Chondrocyte (in vitro differentiated cells): ENCODE results near the gene RAPGEF5. TPM values are rescaled to one million over a fixed set of nuclear protein-coding genes. Genes with fewer than 3 reads are reported as not detected.
A peak's percentile ranks its signal among the peaks of the same experiment; 100 is the strongest.

Experiments
- DNase-seq: peaks from one replicate; pipeline ENCODE4 v3.0.0; 2021; ENCODE audit warnings: mixed read lengths, low spot score
- H3K27ac Mint-ChIP-seq: one replicate; pipeline ENCODE4 v1.8.0; 2021; ENCODE audit warnings: mild to moderate bottlenecking, moderate library complexity, mixed read lengths; ENCODE audit not compliant: unreplicated experiment
- H3K27me3 Mint-ChIP-seq: 2 replicates; pipeline ENCODE4 v1.8.0; 2021; ENCODE audit warnings: low read depth, mixed read lengths
- H3K36me3 Mint-ChIP-seq: 2 replicates; pipeline ENCODE4 v1.8.0; 2021; ENCODE audit warnings: low read depth, mixed read lengths
- H3K4me1 Mint-ChIP-seq: 2 replicates; pipeline ENCODE4 v1.8.0; 2021; ENCODE audit warnings: low read depth, mild to moderate bottlenecking, mixed read lengths
- H3K4me3 Mint-ChIP-seq: one replicate; pipeline ENCODE4 v1.8.0; 2021; ENCODE audit warnings: mild to moderate bottlenecking, moderate library complexity, mixed read lengths; ENCODE audit not compliant: unreplicated experiment
- H3K9me3 Mint-ChIP-seq: 2 replicates; pipeline ENCODE4 v1.8.0; 2021; ENCODE audit warnings: low read depth, mixed read lengths
- total RNA-seq: library from RNA; stranded (reverse); gene quantifications from 3 replicates; pipeline ENCODE4 v1.2.1, GENCODE V29; 2021
- TF ChIP-seq, protein P1 (sequence below): fragments of 200-600 bp; sonication (generic); IDR thresholded peaks from 2 replicates; pipeline ENCODE4 v1.5.0; 2021; ENCODE audit warnings: antibody characterized with exemption, mild to moderate bottlenecking, moderate library complexity

Gene RAPGEF5
- total RNA-seq, 1 donor from 2014 or later, result 2.2 TPM

DNA sequence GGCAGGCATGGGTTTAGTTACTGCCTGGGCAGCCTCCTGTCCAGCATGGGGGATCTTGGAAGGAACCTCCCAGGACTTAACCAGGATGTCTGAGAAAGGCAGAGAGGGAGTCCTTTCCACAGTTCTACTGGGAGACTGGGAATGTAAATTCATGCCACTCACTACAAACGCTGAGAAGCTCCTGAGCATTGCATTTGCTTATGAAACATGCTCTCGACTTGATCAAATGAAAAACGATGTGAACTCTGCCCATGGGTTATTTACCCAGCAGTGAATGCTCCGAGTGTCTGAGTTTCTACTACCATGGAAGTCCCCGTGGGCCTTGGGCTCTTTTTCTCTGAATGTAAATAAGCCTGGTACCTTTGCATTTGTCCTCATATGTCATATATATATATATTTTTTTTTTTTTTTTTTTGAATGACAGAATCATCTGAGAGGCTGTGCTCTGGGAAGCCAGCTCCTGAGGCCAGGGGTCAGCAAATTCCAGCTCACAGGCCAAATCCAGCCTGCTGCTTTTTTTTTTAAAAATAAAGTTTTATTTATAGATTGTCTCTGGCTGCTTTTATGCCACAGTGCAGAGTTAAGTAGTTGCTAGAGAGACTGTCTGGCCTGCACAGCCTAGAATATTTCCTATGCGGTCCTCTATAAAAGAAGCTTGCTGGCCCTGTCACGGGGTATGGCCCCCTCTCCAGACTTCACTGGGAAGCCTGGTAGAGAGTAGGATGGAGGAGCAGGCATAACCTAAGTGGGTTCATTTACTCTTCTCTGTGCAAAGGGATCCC is 21.4 kb upstream of the RAPGEF5 start:
- no peaks in the 10 kb centered on the region for H3K27me3 Mint-ChIP-seq

DNA sequence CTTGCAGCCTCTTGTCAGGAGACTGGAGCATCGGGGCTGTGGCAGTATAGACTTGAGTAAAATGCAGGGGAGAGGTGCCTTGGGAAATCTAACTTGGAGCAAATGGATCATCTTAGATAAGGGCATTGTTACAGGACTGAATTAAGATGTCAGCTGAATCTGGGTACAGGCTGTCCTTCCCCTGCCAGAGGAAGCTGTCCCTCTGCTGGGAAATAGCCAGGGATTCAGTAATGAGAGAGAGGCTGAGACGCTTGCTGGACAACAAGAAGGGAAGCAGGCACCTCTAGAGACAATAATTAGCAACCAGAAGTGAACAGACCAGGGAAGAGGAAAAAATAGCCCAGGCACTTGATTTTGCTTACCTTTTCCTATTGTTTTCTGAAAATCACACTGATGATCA is 20.7 kb upstream of the RAPGEF5 start:
- no peaks in the 10 kb centered on the region for H3K36me3 Mint-ChIP-seq
- TF ChIP-seq, protein P1, sequence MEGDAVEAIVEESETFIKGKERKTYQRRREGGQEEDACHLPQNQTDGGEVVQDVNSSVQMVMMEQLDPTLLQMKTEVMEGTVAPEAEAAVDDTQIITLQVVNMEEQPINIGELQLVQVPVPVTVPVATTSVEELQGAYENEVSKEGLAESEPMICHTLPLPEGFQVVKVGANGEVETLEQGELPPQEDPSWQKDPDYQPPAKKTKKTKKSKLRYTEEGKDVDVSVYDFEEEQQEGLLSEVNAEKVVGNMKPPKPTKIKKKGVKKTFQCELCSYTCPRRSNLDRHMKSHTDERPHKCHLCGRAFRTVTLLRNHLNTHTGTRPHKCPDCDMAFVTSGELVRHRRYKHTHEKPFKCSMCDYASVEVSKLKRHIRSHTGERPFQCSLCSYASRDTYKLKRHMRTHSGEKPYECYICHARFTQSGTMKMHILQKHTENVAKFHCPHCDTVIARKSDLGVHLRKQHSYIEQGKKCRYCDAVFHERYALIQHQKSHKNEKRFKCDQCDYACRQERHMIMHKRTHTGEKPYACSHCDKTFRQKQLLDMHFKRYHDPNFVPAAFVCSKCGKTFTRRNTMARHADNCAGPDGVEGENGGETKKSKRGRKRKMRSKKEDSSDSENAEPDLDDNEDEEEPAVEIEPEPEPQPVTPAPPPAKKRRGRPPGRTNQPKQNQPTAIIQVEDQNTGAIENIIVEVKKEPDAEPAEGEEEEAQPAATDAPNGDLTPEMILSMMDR, result no peak
- H3K4me3 Mint-ChIP-seq, result no peak overlapping the region
- peaks cover 21% of the 10 kb centered on the region for H3K4me1 Mint-ChIP-seq
- H3K27ac Mint-ChIP-seq, result peak overlapping the region; percentile 46
- H3K27me3 Mint-ChIP-seq, result no peaks in the 10 kb centered on the region
- no peak for DNase-seq
- H3K9me3 Mint-ChIP-seq, result no peaks in the 10 kb centered on the region

More for the DNA sequence above, 21.4 kb upstream of the RAPGEF5 start:
- Mint-ChIP-seq H3K27ac (peak overlapping the region; percentile 55), H3K4me3 (no peak overlapping the region), H3K36me3 (no peaks in the 10 kb centered on the region), H3K9me3 (no peaks in the 10 kb centered on the region), H3K4me1 (peaks cover 21% of the 10 kb centered on the region)
- TF ChIP-seq, protein P1, result no peak
- no peak for DNase-seq

DNA sequence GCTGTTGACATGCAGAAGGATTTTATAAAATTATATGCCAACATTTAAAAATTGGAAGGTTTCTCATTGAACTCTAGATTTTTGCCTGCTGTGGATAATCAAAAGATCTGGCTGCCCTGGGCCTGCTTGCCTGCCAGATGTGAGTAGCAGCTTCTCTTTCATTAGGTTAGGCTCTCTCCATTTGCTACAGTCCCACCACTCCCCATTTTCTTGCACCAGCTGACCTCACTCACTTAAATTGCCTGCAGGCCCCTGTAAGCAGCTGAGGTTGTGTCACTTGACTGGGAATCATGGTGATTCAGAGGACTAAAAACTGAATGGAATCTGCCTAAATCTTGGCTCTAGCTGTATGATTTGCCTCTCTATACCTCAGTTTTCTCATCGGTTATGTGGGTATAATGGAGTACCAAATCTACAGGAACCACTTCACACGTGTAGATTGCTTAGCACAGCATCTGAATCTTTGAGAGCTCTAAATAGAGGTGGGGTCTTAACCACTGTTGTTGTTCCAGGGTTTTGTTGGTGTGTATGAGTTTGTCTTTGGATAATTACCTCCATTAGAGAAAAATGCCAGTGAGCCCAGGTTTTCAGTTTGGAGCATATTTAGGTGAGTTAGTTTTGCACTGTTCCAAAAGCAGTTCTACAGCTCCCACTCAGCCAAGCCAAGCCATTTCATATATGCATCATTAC is 18.6 kb upstream of the RAPGEF5 start:
- H3K4me1 Mint-ChIP-seq, result peaks cover 21% of the 10 kb centered on the region
- no peak overlapping the region for H3K4me3 Mint-ChIP-seq
- no peak for DNase-seq
- H3K27me3 Mint-ChIP-seq, result peaks cover under 1% of the 10 kb centered on the region
- TF ChIP-seq, protein P1, result no peak
- H3K36me3 Mint-ChIP-seq, result no peaks in the 10 kb centered on the region
- H3K27ac Mint-ChIP-seq, result no peak overlapping the region
- no peaks in the 10 kb centered on the region for H3K9me3 Mint-ChIP-seq

DNA sequence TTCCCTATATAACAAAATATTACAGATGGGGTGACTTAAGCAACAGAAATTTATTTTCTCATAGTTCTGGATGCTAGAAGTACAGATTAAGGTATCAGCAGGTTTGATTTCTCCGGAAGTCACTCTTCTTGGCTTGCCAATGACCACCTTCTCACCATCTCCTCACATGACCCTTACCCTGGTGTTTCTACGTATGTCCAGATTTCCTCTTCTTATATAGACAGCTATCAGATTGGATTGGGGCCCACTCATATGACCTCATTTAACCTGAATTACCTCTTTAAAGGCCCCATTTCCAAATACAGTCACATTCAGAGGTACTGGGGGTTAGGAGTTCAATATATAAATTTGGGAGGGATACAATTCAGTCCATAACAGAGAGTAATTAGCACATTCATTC is 17.0 kb upstream of the RAPGEF5 start:
- Mint-ChIP-seq H3K9me3 (no peaks in the 10 kb centered on the region), H3K4me1 (peaks cover 17% of the 10 kb centered on the region), H3K4me3 (no peak overlapping the region), H3K36me3 (no peaks in the 10 kb centered on the region), H3K27me3 (peaks cover 5% of the 10 kb centered on the region), H3K27ac (no peak overlapping the region)
- no peak for DNase-seq
- TF ChIP-seq, protein P1, result no peak

DNA sequence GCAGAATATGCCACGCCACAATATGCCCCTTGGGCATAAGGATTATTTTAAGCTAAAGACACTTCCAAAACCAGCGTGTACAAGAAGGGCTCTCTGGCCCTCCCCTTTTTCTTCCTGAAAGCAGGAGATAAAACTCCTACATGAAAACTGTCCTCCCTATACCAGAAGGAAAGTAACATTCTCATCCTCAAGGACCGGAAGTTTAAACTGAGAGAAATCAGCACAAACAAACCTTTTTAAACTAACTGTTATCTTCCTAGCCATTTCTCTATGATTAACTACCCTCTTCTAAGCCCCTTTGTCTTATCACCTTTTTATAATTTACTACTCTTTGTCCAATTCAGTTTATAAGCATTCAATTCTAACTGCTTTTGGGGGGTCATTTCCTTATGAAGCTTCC is 16.4 kb upstream of the RAPGEF5 start:
- Mint-ChIP-seq H3K4me3 (no peak overlapping the region), H3K27me3 (peaks cover 5% of the 10 kb centered on the region), H3K27ac (no peak overlapping the region), H3K36me3 (no peaks in the 10 kb centered on the region), H3K4me1 (peaks cover 17% of the 10 kb centered on the region), H3K9me3 (no peaks in the 10 kb centered on the region)
- TF ChIP-seq, protein P1, result no peak
- no peak for DNase-seq
